ENCODE measurements around the gene FBXL2.

FBXL2 gene

GRCh38 chr3:33373082-33373437, 95.8 kb downstream of the FBXL2 start:
- Histone ChIP-seq H3K4me1 (ENCODE audit: control insufficient read depth, insufficient read depth, low read length) (no peaks in the 10 kb centered on the region), H3K36me3 (ENCODE audit: control insufficient read depth in 2 of 2, insufficient read depth in 1 of 2, low read length in 2 of 2) (peaks cover 0 to 35% of the 10 kb centered on the region in 2 experiments; a peak in 1 of 3 replicates), H3K9me3 (ENCODE audit: control insufficient read depth, insufficient read depth, low read depth, low read length) (no peaks in the 10 kb centered on the region), H3K4me3 (ENCODE audit: low read depth, low read length) (no peak overlapping the region), H3K27ac (ENCODE audit: extremely low read depth, low read depth, low read length) (no peak overlapping the region)
- ChIA-PET CTCF (interaction anchor here (0.6 to 4.1 kb wide), 40 partner anchors 8 to 426 kb away, joined by 3 to 113 read pairs (median 4); no protein-coding TSS in a partner anchor), POLR2A (interaction anchor here (0.8 to 1.6 kb wide), 2 partner anchors 242 to 259 kb away, joined by 3 to 8 read pairs; partner anchors contain the start of gene CRTAP)
- no peak for TF ChIP-seq ZNF791 (tag by site-specific recombination; IDR thresholded peaks at IDR 0.05)
- TF ChIP-seq GLIS1 (tag by site-specific recombination; IDR thresholded peaks at IDR 0.05), result no peak
- TF ChIP-seq ZNF239 (tag by site-specific recombination; IDR thresholded peaks at IDR 0.05), result no peak
- TF ChIP-seq ZNF600 (tag by site-specific recombination; IDR thresholded peaks at IDR 0.05), result no peak
- no peak for TF ChIP-seq ZNF366 (tag by site-specific recombination; conservative IDR thresholded peaks at IDR 0.05)
- TF ChIP-seq ZNF580 (tag by site-specific recombination; IDR thresholded peaks at IDR 0.05), result no peak
- no peak for TF ChIP-seq ZNF132 (tag by site-specific recombination; IDR thresholded peaks at IDR 0.05; ENCODE audit: borderline replicate concordance)
- no peak for TF ChIP-seq ZFP37 (tag by site-specific recombination; IDR thresholded peaks at IDR 0.05)
- no peak for TF ChIP-seq SP2 (tag by site-specific recombination; IDR thresholded peaks at IDR 0.05)

- TF ChIP-seq WT1 (tag by site-specific recombination; IDR thresholded peaks at IDR 0.05) (no peak), OSR2 (tag by site-specific recombination; IDR thresholded peaks at IDR 0.05) (no peak), ZNF398 (tag by site-specific recombination; IDR thresholded peaks at IDR 0.05) (no peak)
- no peak overlapping the region for H3K27ac ChIP-seq (ENCODE audit: extremely low read depth, low read depth, low read length)
- H3K4me3 ChIP-seq (ENCODE audit: low read depth, low read length), result no peak overlapping the region
- peaks cover 0 to 56% of the 10 kb centered on the region in 2 experiments; a peak in 2 of 3 replicates for H3K36me3 ChIP-seq (ENCODE audit: control insufficient read depth in 2 of 2, insufficient read depth in 1 of 2, low read length in 2 of 2)
- ChIA-PET POLR2A (no interaction called here), CTCF (no interaction called here)
- H3K9me3 ChIP-seq (ENCODE audit: control insufficient read depth, insufficient read depth, low read depth, low read length), result no peaks in the 10 kb centered on the region
- H3K4me1 ChIP-seq (ENCODE audit: control insufficient read depth, insufficient read depth, low read length), result no peaks in the 10 kb centered on the region
These were observed 100.2 kb downstream of the FBXL2 start for GRCh38 chr3:33377489-33377888.

GRCh38 chr3:33377931-33378330, 100.7 kb downstream of the FBXL2 start:
- ChIA-PET CTCF (no interaction called here), POLR2A (no interaction called here)
- Histone ChIP-seq H3K4me3 (ENCODE audit: low read depth, low read length) (no peak overlapping the region), H3K27ac (ENCODE audit: extremely low read depth, low read depth, low read length) (no peak overlapping the region), H3K9me3 (ENCODE audit: control insufficient read depth, insufficient read depth, low read depth, low read length) (no peaks in the 10 kb centered on the region), H3K4me1 (ENCODE audit: control insufficient read depth, insufficient read depth, low read length) (no peaks in the 10 kb centered on the region), H3K36me3 (ENCODE audit: control insufficient read depth in 2 of 2, insufficient read depth in 1 of 2, low read length in 2 of 2) (peaks cover 0 to 60% of the 10 kb centered on the region in 2 experiments; a peak in 2 of 3 replicates)
- TF ChIP-seq ZNF433 (tag by site-specific recombination; IDR thresholded peaks at IDR 0.05; ENCODE audit: low read depth) (no peak), ZNF16 (tag by site-specific recombination; IDR thresholded peaks at IDR 0.05; ENCODE audit: low read depth) (no peak), ZBTB1 (tag by site-specific recombination; IDR thresholded peaks at IDR 0.05) (no peak), ZBTB7A (tag by site-specific recombination; IDR thresholded peaks at IDR 0.05; ENCODE audit: low read depth) (no peak)

GRCh38 chr3:33380653-33381052, 103.4 kb downstream of the FBXL2 start:
- no peak overlapping the region for H3K27ac ChIP-seq (ENCODE audit: extremely low read depth, low read depth, low read length)
- peaks cover 7 to 67% of the 10 kb centered on the region in 2 experiments for H3K36me3 ChIP-seq (ENCODE audit: control insufficient read depth in 2 of 2, insufficient read depth in 1 of 2, low read length in 2 of 2)
- no peak overlapping the region for H3K4me3 ChIP-seq (ENCODE audit: low read depth, low read length)
- POLR2A ChIA-PET, result interaction anchor here (0.7 kb wide), 1 partner anchor 418 kb away, joined by 3 read pairs; the partner anchor contains the start of gene PDCD6IP
- TF ChIP-seq ZNF341 (tag by site-specific recombination; IDR thresholded peaks at IDR 0.05; ENCODE audit: low read depth), result no peak
- 0 out of 2 replicates have a peak, but pooled peaks have one; percentile 17 for TF ChIP-seq PRDM1 (tag by site-specific recombination; IDR thresholded peaks at IDR 0.05)
- CTCF ChIA-PET, result no interaction called here
- no peaks in the 10 kb centered on the region for H3K4me1 ChIP-seq (ENCODE audit: control insufficient read depth, insufficient read depth, low read length)
- no peaks in the 10 kb centered on the region for H3K9me3 ChIP-seq (ENCODE audit: control insufficient read depth, insufficient read depth, low read depth, low read length)
